GM04503 (cell line): ENCODE results near the gene OR5H1.
"Not testable (repeated sequence)": the region's sequence is repeated elsewhere in the genome, so short reads cannot be mapped to it uniquely, and the experiment has no call there.

ENCODE experiments used
- DNase-seq: peaks from one replicate; pipeline ENCODE4 v3.0.0-alpha.2; 2012; ENCODE audit warnings: low read depth

OR5H1 gene

GRCh38 chr3:98130421-98130820 is at the start of gene OR5H1:
TSS of gene OR5H1 (plus strand) at chr3:98130721. CDS start at chr3:98132698, 1,977 bp downstream.
- no peak for DNase-seq

- no peak for DNase-seq
Measured at GRCh38 chr3:98086873-98087272, 43.6 kb upstream of the OR5H1 start, which contains the start of gene OR5AC2. TSS of gene OR5AC2 (plus strand) at chr3:98087173. CDS start at chr3:98087173, 0 bp downstream.

- DNase-seq = no peak
Measured at GRCh38 chr3:98095882-98096281, 34.6 kb upstream of the OR5H1 start.

GRCh38 chr3:98099848-98100247 is 30.7 kb upstream of the OR5H1 start:
- DNase-seq = no peak

GRCh38 chr3:98108162-98108561 is 22.4 kb upstream of the OR5H1 start:
- DNase-seq = no peak

- DNase-seq = no peak
Measured at GRCh38 chr3:98109807-98110549, 20.5 kb upstream of the OR5H1 start.

- DNase-seq = no peak
Measured at GRCh38 chr3:98110550-98110908, 20.0 kb upstream of the OR5H1 start.

- DNase-seq = no peak
Measured at GRCh38 chr3:98114264-98114663, 16.3 kb upstream of the OR5H1 start.

- no peak for DNase-seq
Measured at GRCh38 chr3:98115717-98116116, 14.8 kb upstream of the OR5H1 start.

- no peak for DNase-seq
Measured at GRCh38 chr3:98136631-98137030, 6.1 kb downstream of the OR5H1 start.

GRCh38 chr3:98137826-98138557 is 7.5 kb downstream of the OR5H1 start:
- DNase-seq = not testable (repeated sequence)

- no peak for DNase-seq
Measured at GRCh38 chr3:98140531-98140930, 10.0 kb downstream of the OR5H1 start.

GRCh38 chr3:98147179-98147578 is 16.7 kb downstream of the OR5H1 start, which contains the start of gene OR5H14:
TSS of gene OR5H14 (plus strand) at chr3:98147479. CDS start at chr3:98149386, 1,907 bp downstream.
- DNase-seq = no peak

GRCh38 chr3:98148751-98149150 is 18.2 kb downstream of the OR5H1 start:
- DNase-seq = no peak

GRCh38 chr3:98149456-98149855 is 18.9 kb downstream of the OR5H1 start:
- DNase-seq = not testable (repeated sequence)

- no peak for DNase-seq
Measured at GRCh38 chr3:98151241-98151640, 20.7 kb downstream of the OR5H1 start.

- no peak for DNase-seq
Measured at GRCh38 chr3:98166396-98166795, 35.9 kb downstream of the OR5H1 start, which contains the start of gene OR5H15. TSS of gene OR5H15 (plus strand) at chr3:98166696. CDS start at chr3:98168700, 2,004 bp downstream.

- DNase-seq = no peak
Measured at GRCh38 chr3:98171071-98171470, 40.5 kb downstream of the OR5H1 start.

- no peak for DNase-seq
Measured at GRCh38 chr3:98172621-98173020, 42.1 kb downstream of the OR5H1 start.

- no peak for DNase-seq
Measured at GRCh38 chr3:98180319-98180890, 49.9 kb downstream of the OR5H1 start.

- no peak for DNase-seq
Measured at GRCh38 chr3:98182196-98182595, 51.7 kb downstream of the OR5H1 start.

GRCh38 chr3:98185180-98185579 is 54.7 kb downstream of the OR5H1 start:
- DNase-seq = no peak
